ENCODE results near the gene CXCL14.
A peak's percentile ranks its signal among the peaks of the same experiment; 100 is the strongest.

CXCL14 gene

GRCh38 chr5:135566422-135567400 is 12.1 kb downstream of the CXCL14 start:
- DNase-seq = no peak

- DNase-seq = peak; percentile 55
Observed at GRCh38 chr5:135565725-135566421, 12.9 kb downstream of the CXCL14 start.

GRCh38 chr5:135565266-135565665 is 13.5 kb downstream of the CXCL14 start:
- DNase-seq = no peak

- no peak for DNase-seq
Observed at GRCh38 chr5:135564331-135564730, 14.5 kb downstream of the CXCL14 start.

- no peak for DNase-seq
Observed at GRCh38 chr5:135561266-135561665, 17.5 kb downstream of the CXCL14 start.

- peak; percentile 82 for DNase-seq
Observed at GRCh38 chr5:135560858-135561257, 17.9 kb downstream of the CXCL14 start.

GRCh38 chr5:135559354-135559753 is 19.4 kb downstream of the CXCL14 start:
- DNase-seq = no peak

- no peak for DNase-seq
Observed at GRCh38 chr5:135557076-135557838, 21.5 kb downstream of the CXCL14 start.

GRCh38 chr5:135556620-135557019 is 22.2 kb downstream of the CXCL14 start:
- no peak for DNase-seq

- no peak for DNase-seq
Observed at GRCh38 chr5:135555530-135555929, 23.3 kb downstream of the CXCL14 start.

GRCh38 chr5:135553688-135554462 is 24.9 kb downstream of the CXCL14 start:
- DNase-seq = peak; percentile 53

GRCh38 chr5:135551593-135552447 is 27.0 kb downstream of the CXCL14 start:
- DNase-seq = peak; percentile 68

- no peak for DNase-seq
Observed at GRCh38 chr5:135549413-135549812, 29.4 kb downstream of the CXCL14 start.

GRCh38 chr5:135547590-135548254 is 31.1 kb downstream of the CXCL14 start:
- DNase-seq = peak; percentile 4

- no peak for DNase-seq
Observed at GRCh38 chr5:135546912-135547311, 31.9 kb downstream of the CXCL14 start.

- DNase-seq = no peak
Observed at GRCh38 chr5:135546101-135546500, 32.7 kb downstream of the CXCL14 start.

GRCh38 chr5:135545099-135545498 is 33.7 kb downstream of the CXCL14 start:
- no peak for DNase-seq

- peak; percentile 39 for DNase-seq
Observed at GRCh38 chr5:135543485-135544304, 35.1 kb downstream of the CXCL14 start.

- no peak for DNase-seq
Observed at GRCh38 chr5:135543001-135543484, 35.7 kb downstream of the CXCL14 start.
